Keratinocyte (primary cell): ENCODE results near the gene LIM2. TPM values are rescaled to one million over a fixed set of nuclear protein-coding genes. Genes with fewer than 3 reads are reported as not detected.

Experiments used
- DNase-seq: peaks from one replicate; pipeline ENCODE4 v3.0.0-alpha.2; 2011; ENCODE audit warnings: low read depth, missing footprints, low spot score
- FAIRE-seq: peaks from 2 replicates; lab custom pipeline; 2011; peaks lifted over from hg19 to GRCh38; lab: Jason Lieb, UNC
- H2AFZ ChIP-seq: 2 replicates; pipeline ENCODE4 v1.6.0; 2012; ENCODE audit warnings: low read length, control low read depth, inconsistent platforms; ENCODE audit not compliant: control insufficient read depth
- H3K27ac ChIP-seq: 2 replicates; pipeline ENCODE4 v1.5.1; 2011; ENCODE audit warnings: low read length; ENCODE audit not compliant: control insufficient read depth, insufficient read depth
- H3K27me3 ChIP-seq: 3 replicates; pipeline ENCODE4 v1.6.0; 2011; ENCODE audit warnings: low read length; ENCODE audit not compliant: control insufficient read depth, insufficient read depth; ENCODE audit errors: extremely low read depth
- H3K36me3 ChIP-seq, 2 experiments: 2 replicates in 1 of 2; 3 replicates in 1 of 2; pipeline ENCODE4 v1.5.1; 2011; ENCODE audit warnings: low read length in 2 of 2, mild to moderate bottlenecking in 1 of 2; ENCODE audit not compliant: control insufficient read depth in 2 of 2, insufficient read depth in 2 of 2; ENCODE audit errors: extremely low read depth in 1 of 2
- H3K4me1 ChIP-seq: 3 replicates; pipeline ENCODE4 v1.5.1; 2011; ENCODE audit warnings: low read length; ENCODE audit not compliant: control insufficient read depth, insufficient read depth; ENCODE audit errors: extremely low read depth
- H3K4me2 ChIP-seq: 3 replicates; pipeline ENCODE4 v1.6.0; 2011; ENCODE audit warnings: low read depth, low read length; ENCODE audit not compliant: control insufficient read depth, insufficient read depth; ENCODE audit errors: extremely low read depth
- H3K4me3 ChIP-seq, 3 experiments: fragments of 200-600 bp in 1 of 3; sonication (generic) in 1 of 3; 2 replicates in 2 of 3; 3 replicates in 1 of 3; pipeline ENCODE4 v1.5.1; 2011 to 2016; ENCODE audit warnings: low read length in 3 of 3, mild to moderate bottlenecking in 3 of 3, control low read depth in 2 of 3, inconsistent platforms in 1 of 3, low read depth in 1 of 3, mixed read lengths in 1 of 3, mixed run types in 1 of 3, moderate library complexity in 1 of 3; ENCODE audit not compliant: control insufficient read depth in 2 of 3, insufficient read depth in 2 of 3; ENCODE audit errors: extremely low read depth in 1 of 3
- H3K79me2 ChIP-seq: 2 replicates; pipeline ENCODE4 v1.6.0; 2012; ENCODE audit warnings: low read length; ENCODE audit not compliant: control insufficient read depth, insufficient read depth
- H3K9ac ChIP-seq: 3 replicates; pipeline ENCODE4 v1.6.0; 2011; ENCODE audit warnings: low read length; ENCODE audit not compliant: control insufficient read depth, insufficient read depth; ENCODE audit errors: extremely low read depth
- H3K9me1 ChIP-seq: 3 replicates; pipeline ENCODE4 v1.6.0; 2011; ENCODE audit warnings: low read length; ENCODE audit not compliant: control insufficient read depth, insufficient read depth; ENCODE audit errors: extremely low read depth
- H3K9me3 ChIP-seq: 2 replicates; pipeline ENCODE4 v1.5.1; 2012; ENCODE audit warnings: low read depth, low read length; ENCODE audit not compliant: control insufficient read depth
- H4K20me1 ChIP-seq: 3 replicates; pipeline ENCODE4 v1.6.0; 2011; ENCODE audit warnings: low read length; ENCODE audit not compliant: control insufficient read depth, insufficient read depth; ENCODE audit errors: extremely low read depth
- CTCF ChIP-seq, 3 experiments: IDR thresholded peaks in 1 of 3; conservative IDR thresholded peaks in 1 of 3; optimal IDR thresholded peaks in 1 of 3; 2 replicates in 2 of 3; 3 replicates in 1 of 3; pipeline versions ENCODE3 to v1.5.1; 2011; ENCODE audit warnings: low read length in 3 of 3, mild to moderate bottlenecking in 3 of 3, moderate library complexity in 2 of 3, control low read depth in 1 of 3, inconsistent platforms in 1 of 3; ENCODE audit not compliant: insufficient read depth in 2 of 3; ENCODE audit errors: extremely low read depth in 1 of 3
- EZH2 ChIP-seq: IDR thresholded peaks from one replicate; pipeline ENCODE4 v1.6.1; 2012; ENCODE audit warnings: inconsistent platforms, mild to moderate bottlenecking, low read length, moderate library complexity
- dilution Hi-C: fragments of 300-500 bp; cut with MboI; formaldehyde crosslinking; loops from one replicate; pipeline ENCODE4 v1.7.0; 2020; ENCODE audit warnings: low sequenced_read_pairs; ENCODE audit not compliant: extremely low pct_ligation_motif_present
- polyA plus RNA-seq, 5 experiments: library from polyadenylated mRNA; depleted of rRNA in 3 of 5; stranded (reverse) in 3 of 5; stranded (forward) in 1 of 5; unstranded in 1 of 5; fragments of >200 nt; gene quantifications; 1 replicate in 1 of 5; 2 replicates in 3 of 5; 3 replicates in 1 of 5; pipeline versions ENCODE4 v1.2.1 to v1.2.3, GENCODE V29; 2011 to 2012; ENCODE audit warnings: missing spikeins in 2 of 5, low read depth in 1 of 5, low replicate concordance in 1 of 5

The LIM2 gene
- polyA plus RNA-seq, 1 donor (not counting 4 experiments of a cell fraction or from before 2014, with no cell fraction given): not detected

GRCh38 chr19:51352783-51353360, 34.9 kb downstream of the LIM2 start:
- FAIRE-seq: no peak
- dilution Hi-C loops: no loop called here

GRCh38 chr19:51351266-51351990, 36.3 kb downstream of the LIM2 start:
- Histone ChIP-seq H3K79me2 (no peaks in the 10 kb centered on the region), H3K27ac (no peak overlapping the region), H3K36me3 (peaks cover 0 to 13% of the 10 kb centered on the region in 2 experiments), H2AFZ (no peak overlapping the region), H3K4me2 (no peak overlapping the region), H4K20me1 (no peaks in the 10 kb centered on the region), H3K9me3 (no peaks in the 10 kb centered on the region), H3K4me3 (no peak overlapping the region), H3K27me3 (no peaks in the 10 kb centered on the region), H3K9ac (no peak overlapping the region), H3K4me1 (no peaks in the 10 kb centered on the region), H3K9me1 (no peaks in the 10 kb centered on the region)
- DNase-seq: no peak
- dilution Hi-C loops: no loop called here
- TF ChIP-seq EZH2: no peak
- no peak for TF ChIP-seq CTCF (optimal IDR thresholded peaks at IDR 0.05 in 1 of 3, IDR thresholded peaks at IDR 0.05 in 1 of 3, conservative IDR thresholded peaks at IDR 0.05 in 1 of 3; ENCODE audit: extremely low read depth in 1 of 3, insufficient read depth in 2 of 3, low read length in 3 of 3)
- FAIRE-seq: no peak

More at GRCh38 chr19:51352783-51353360, 34.9 kb downstream of the LIM2 start:
- Histone ChIP-seq H3K4me3 (no peak overlapping the region), H3K4me1 (no peaks in the 10 kb centered on the region), H4K20me1 (no peaks in the 10 kb centered on the region), H3K9me1 (no peaks in the 10 kb centered on the region), H3K4me2 (no peak overlapping the region), H3K36me3 (peaks cover 0 to 8% of the 10 kb centered on the region in 2 experiments), H3K27me3 (no peaks in the 10 kb centered on the region), H3K79me2 (no peaks in the 10 kb centered on the region), H3K27ac (no peak overlapping the region), H3K9ac (no peak overlapping the region), H3K9me3 (no peaks in the 10 kb centered on the region), H2AFZ (no peak overlapping the region)
- no peak for TF ChIP-seq CTCF (optimal IDR thresholded peaks at IDR 0.05 in 1 of 3, IDR thresholded peaks at IDR 0.05 in 1 of 3, conservative IDR thresholded peaks at IDR 0.05 in 1 of 3; ENCODE audit: extremely low read depth in 1 of 3, insufficient read depth in 2 of 3, low read length in 3 of 3)
- no peak for TF ChIP-seq EZH2
- DNase-seq: no peak
